Measurements from ENCODE around the gene PRG2.
"Not testable (repeated sequence)": the region's sequence is repeated elsewhere in the genome, so short reads cannot be mapped to it uniquely, and the experiment has no call there.

Gene PRG2

GRCh38 chr11:57419146-57419545 is 28.7 kb upstream of the PRG2 start:
- DNase-seq (ENCODE audit: low read depth in 2 of 2), result no peak

- no peak for DNase-seq (ENCODE audit: low read depth in 2 of 2)
These were observed 27.7 kb upstream of the PRG2 start for GRCh38 chr11:57418131-57418530.

- DNase-seq (ENCODE audit: low read depth in 2 of 2), result no peak
These were observed 26.6 kb upstream of the PRG2 start for GRCh38 chr11:57417056-57417455.

GRCh38 chr11:57416436-57416835 is 26.0 kb upstream of the PRG2 start:
- DNase-seq (ENCODE audit: low read depth in 2 of 2), result no peak

- DNase-seq (ENCODE audit: low read depth in 2 of 2), result no peak
These were observed 24.3 kb upstream of the PRG2 start for GRCh38 chr11:57414612-57415212.

GRCh38 chr11:57413681-57414080 is 23.2 kb upstream of the PRG2 start:
- no peak for DNase-seq (ENCODE audit: low read depth in 2 of 2)

GRCh38 chr11:57410287-57410686 is 19.8 kb upstream of the PRG2 start:
- DNase-seq (ENCODE audit: low read depth in 2 of 2), result no peak

- no peak for DNase-seq (ENCODE audit: low read depth in 2 of 2)
These were observed 19.1 kb upstream of the PRG2 start for GRCh38 chr11:57409321-57410100.

- DNase-seq (ENCODE audit: low read depth in 2 of 2), result no peak
These were observed 18.3 kb upstream of the PRG2 start for GRCh38 chr11:57408771-57409170.

GRCh38 chr11:57407941-57408475 is 17.6 kb upstream of the PRG2 start:
- DNase-seq (ENCODE audit: low read depth in 2 of 2), result no peak

GRCh38 chr11:57407010-57407920 is 16.8 kb upstream of the PRG2 start:
- no peak for DNase-seq (ENCODE audit: low read depth in 2 of 2)

- no peak for DNase-seq (ENCODE audit: low read depth in 2 of 2)
These were observed 16.0 kb upstream of the PRG2 start for GRCh38 chr11:57406337-57406904.

- DNase-seq (ENCODE audit: low read depth in 2 of 2), result no peak
These were observed 14.9 kb upstream of the PRG2 start for GRCh38 chr11:57405271-57405860.

- DNase-seq (ENCODE audit: low read depth in 2 of 2), result no peak
These were observed 13.3 kb upstream of the PRG2 start for GRCh38 chr11:57403802-57404147.

GRCh38 chr11:57403003-57403801 is 12.8 kb upstream of the PRG2 start:
- DNase-seq (ENCODE audit: low read depth in 2 of 2), result not testable (repeated sequence)

- DNase-seq (ENCODE audit: low read depth in 2 of 2), result no peak
These were observed 11.9 kb upstream of the PRG2 start for GRCh38 chr11:57402188-57403002.

GRCh38 chr11:57399972-57400578 is 9.6 kb upstream of the PRG2 start:
- no peak for DNase-seq (ENCODE audit: low read depth in 2 of 2)

GRCh38 chr11:57399221-57399620 is 8.8 kb upstream of the PRG2 start:
- no peak for DNase-seq (ENCODE audit: low read depth in 2 of 2)

- DNase-seq (ENCODE audit: low read depth in 2 of 2), result no peak
These were observed 7.0 kb upstream of the PRG2 start for GRCh38 chr11:57397394-57397990.
